IMR-90 (cell line): Measurements from ENCODE around the gene CGB7. TPM values are rescaled to one million over a fixed set of nuclear protein-coding genes. Genes with fewer than 3 reads are reported as not detected.

Experiments used
- ATAC-seq: fragments of 200-7000 bp; cut with Tn5 transposase; 2 replicates; pipeline ENCODE4 v1.9.1; 2020; ENCODE audit warnings: low read depth, mild to moderate bottlenecking, moderate library complexity
- BruUV-seq: library from RNA; stranded (reverse); fragments of 400-500 nt; replicated peaks from 2 replicates; lab custom pipeline; 2021; lab: Mats Ljungman, UMichigan
- CTCF ChIA-PET: fragments of 300-600 bp; formaldehyde crosslinking; extraction: SDS; loops from one replicate; lab custom pipeline; 2021; ENCODE audit warnings: antibody characterized with exemption; lab: Yijun Ruan, JAX
- POLR2A ChIA-PET: fragments of 300-600 bp; sonication (Branson Sonifier 250); formaldehyde crosslinking; loops from one replicate; lab custom pipeline; 2022; ENCODE audit warnings: antibody characterized with exemption; ENCODE audit not compliant: unreplicated experiment; lab: Charles Lee
- DNase-seq: peaks from one replicate; pipeline ENCODE4 v3.0.0; 2013
- H2AFZ ChIP-seq: replicated peaks from 2 replicates; pipeline ENCODE3; 2013; ENCODE audit warnings: low read length, mild to moderate bottlenecking; ENCODE audit not compliant: poor library complexity
- H2AK5ac ChIP-seq: 2 replicates; pipeline ENCODE4 v1.6.1; 2013; ENCODE audit warnings: low read depth, low read length, inconsistent platforms
- H2AK9ac ChIP-seq: replicated peaks from 2 replicates; pipeline ENCODE3; 2013; ENCODE audit warnings: mild to moderate bottlenecking, low read depth, low read length, moderate library complexity; ENCODE audit not compliant: poor library complexity
- H2BK120ac ChIP-seq: 2 replicates; pipeline ENCODE4 v1.6.1; 2013; ENCODE audit warnings: low read depth, low read length, inconsistent platforms
- H2BK15ac ChIP-seq: 3 replicates; pipeline ENCODE4 v1.6.1; 2013; ENCODE audit warnings: low read depth, low read length, inconsistent platforms
- H2BK20ac ChIP-seq: 2 replicates; pipeline ENCODE4 v1.6.1; 2013; ENCODE audit warnings: low read depth, mild to moderate bottlenecking, inconsistent platforms, low read length, moderate library complexity
- H2BK5ac ChIP-seq: 2 replicates; pipeline ENCODE4 v1.6.1; 2013; ENCODE audit warnings: mild to moderate bottlenecking, low read depth, low read length, inconsistent platforms; ENCODE audit not compliant: poor library complexity, severe bottlenecking
- H3K14ac ChIP-seq: replicated peaks from 2 replicates; pipeline ENCODE4 v1.6.1; 2013; ENCODE audit warnings: low read depth, low read length, inconsistent platforms
- H3K18ac ChIP-seq: 2 replicates; pipeline ENCODE4 v1.6.1; 2013; ENCODE audit warnings: low read depth, low read length, control low read depth
- H3K23ac ChIP-seq: 2 replicates; pipeline ENCODE4 v1.6.1; 2013; ENCODE audit warnings: low read depth, low read length, inconsistent platforms
- H3K27ac ChIP-seq: 2 replicates; pipeline ENCODE4 v1.5.1; 2013; ENCODE audit warnings: mild to moderate bottlenecking, control low read depth, low read length; ENCODE audit not compliant: insufficient read depth
- H3K27me3 ChIP-seq: 2 replicates; pipeline ENCODE4 v1.6.1; 2013; ENCODE audit warnings: low read length; ENCODE audit not compliant: control insufficient read depth, insufficient read depth
- H3K36me3 ChIP-seq: 2 replicates; pipeline ENCODE4 v1.6.1; 2013; ENCODE audit warnings: low read length, mixed read lengths; ENCODE audit not compliant: control insufficient read depth, insufficient read depth
- H3K4ac ChIP-seq: 2 replicates; pipeline ENCODE4 v1.6.1; 2013; ENCODE audit warnings: low read depth, low read length, inconsistent platforms
- H3K4me1 ChIP-seq: 2 replicates; pipeline ENCODE4 v1.6.1; 2013; ENCODE audit warnings: low read length, mixed read lengths; ENCODE audit not compliant: control insufficient read depth, insufficient read depth
- H3K4me2 ChIP-seq: 2 replicates; pipeline ENCODE4 v1.6.1; 2013; ENCODE audit warnings: low read depth, mild to moderate bottlenecking, control low read depth, low read length, moderate library complexity
- H3K4me3 ChIP-seq: 2 replicates; pipeline ENCODE4 v1.5.1; 2013; ENCODE audit warnings: low read depth, mild to moderate bottlenecking, control low read depth, low read length, moderate library complexity; ENCODE audit not compliant: insufficient read depth
- H3K56ac ChIP-seq: 2 replicates; pipeline ENCODE4 v1.6.1; 2013; ENCODE audit warnings: low read length, inconsistent platforms; ENCODE audit not compliant: insufficient read depth; ENCODE audit errors: extremely low read depth
- H3K79me1 ChIP-seq, 2 experiments: 2 replicates each; pipeline ENCODE4 v1.6.1; 2013; ENCODE audit warnings: low read length in 2 of 2, inconsistent platforms in 1 of 2, low read depth in 1 of 2
- H3K9ac ChIP-seq: 2 replicates; pipeline ENCODE4 v1.6.1; 2013; ENCODE audit warnings: low read depth, low read length, control low read depth
- H3K9me1 ChIP-seq: 2 replicates; pipeline ENCODE4 v1.6.1; 2013; ENCODE audit warnings: low read length, inconsistent platforms; ENCODE audit not compliant: insufficient read depth
- H3K9me3 ChIP-seq: 2 replicates; pipeline ENCODE4 v1.6.1; 2013; ENCODE audit warnings: low read length; ENCODE audit not compliant: control insufficient read depth, insufficient read depth
- H4K20me1 ChIP-seq: 2 replicates; pipeline ENCODE4 v1.6.1; 2013; ENCODE audit warnings: low read length, inconsistent platforms; ENCODE audit not compliant: insufficient read depth
- H4K5ac ChIP-seq: 2 replicates; pipeline ENCODE4 v1.6.1; 2013; ENCODE audit warnings: mild to moderate bottlenecking, low read depth, low read length, control low read depth
- H4K8ac ChIP-seq, 2 experiments: 2 replicates each; pipeline ENCODE4 v1.6.1; 2013; ENCODE audit warnings: low read depth in 2 of 2, low read length in 2 of 2, control low read depth in 1 of 2, inconsistent platforms in 1 of 2
- H4K91ac ChIP-seq: 2 replicates; pipeline ENCODE4 v1.6.1; 2013; ENCODE audit warnings: low read depth, low read length, inconsistent platforms; ENCODE audit not compliant: insufficient read depth
- BHLHE40 ChIP-seq: fragments of 150-350 bp; IDR thresholded peaks from 2 replicates; pipeline ENCODE4 v1.6.1; 2016; ENCODE audit warnings: mild to moderate bottlenecking, low read depth, low read length
- MAFK ChIP-seq: IDR thresholded peaks from 2 replicates; pipeline ENCODE4 v1.6.1; 2012; ENCODE audit warnings: low read depth, low read length, improper control_type of control experiment
- MAZ ChIP-seq: IDR thresholded peaks from 2 replicates; pipeline ENCODE4 v1.6.1; 2012; ENCODE audit warnings: low read depth, mild to moderate bottlenecking, low read length, improper control_type of control experiment, moderate library complexity, borderline replicate concordance
- NFE2L2 ChIP-seq: fragments of 150-350 bp; IDR thresholded peaks from 2 replicates; pipeline ENCODE4 v1.6.1; 2016; ENCODE audit warnings: low read depth, mild to moderate bottlenecking, low read length
- RAD21 ChIP-seq: IDR thresholded peaks from 2 replicates; pipeline ENCODE4 v1.6.1; 2012; ENCODE audit warnings: low read length, improper control_type of control experiment
- SMC3 ChIP-seq: fragments of 150-350 bp; IDR thresholded peaks from 2 replicates; pipeline ENCODE4 v1.6.1; 2016; ENCODE audit warnings: low read depth, mild to moderate bottlenecking, antibody characterized with exemption, low read length, moderate library complexity
- USF2 ChIP-seq: fragments of 150-350 bp; IDR thresholded peaks from 2 replicates; pipeline ENCODE4 v1.6.1; 2017; ENCODE audit warnings: mild to moderate bottlenecking, antibody characterized with exemption, low read length, low read depth
- WGBS, 2 experiments: methylation state at CpG; one replicate each; pipeline versions ENCODE4 v1.1.5 to v1.1.7; 2013; ENCODE audit warnings: missing lambda C conversion rate in 2 of 2; ENCODE audit not compliant: insufficient read length in 1 of 2; ENCODE audit errors: extremely low coverage in 2 of 2; 5-methylcytosine and 5-hydroxymethylcytosine counted together
- dilution Hi-C: fragments of 300-500 bp; cut with HindIII; formaldehyde crosslinking; loops from one replicate; pipeline ENCODE4 v1.14.3; 2018; ENCODE audit warnings: low sequenced_read_pairs; ENCODE audit not compliant: unreplicated experiment
- in situ Hi-C: fragments of 300-500 bp; cut with MboI; formaldehyde crosslinking; loops from 3 replicates; pipeline ENCODE4 v1.14.3; 2019; ENCODE audit warnings: low sequenced_read_pairs, inconsistent platforms, mixed read lengths
- intact Hi-C: fragments of 100-400 bp; cut with micrococcal nuclease; formaldehyde crosslinking; loops from 2 replicates; pipeline ENCODE4 v1.10.0; 2022
- polyA plus RNA-seq, 3 experiments: library from polyadenylated mRNA; depleted of rRNA; stranded (reverse); fragments of >200 nt; gene quantifications; 2 replicates each; pipeline ENCODE4 v1.2.3, GENCODE V29; 2012; ENCODE audit warnings: low replicate concordance in 1 of 3
- total RNA-seq: library from RNA; depleted of rRNA; stranded (reverse); fragments of >200 nt; gene quantifications from 2 replicates; pipeline ENCODE4 v1.2.3, GENCODE V29; 2012
- TF ChIP-seq, protein P1 (sequence below): conservative IDR thresholded peaks from 2 replicates; pipeline ENCODE4 v1.5.1; 2012; ENCODE audit warnings: mild to moderate bottlenecking, low read depth, low read length, improper control_type of control experiment

Gene CGB7
- total and polyA plus RNA-seq, 2 of the 4 experiments (the other 2 are of a cell fraction): 1.7 TPM; not detected in 1

GRCh38 chr19:49059053-49059452 lies 1.5 kb upstream of the CGB7 start:
- DNase-seq: no peak
- BruUV-seq: no TSS peak
- Histone ChIP-seq H2BK5ac (no peak overlapping the region), H3K4me2 (no peak overlapping the region), H2AFZ (no peak overlapping the region), H3K4ac (no peak overlapping the region), H3K9me1 (no peaks in the 10 kb centered on the region), H2BK15ac (no peak overlapping the region), H3K79me1 (peaks cover 0 to 5% of the 10 kb centered on the region in 2 experiments; a peak in 3 of 4 replicates), H3K4me1 (peaks cover 2% of the 10 kb centered on the region; the same call in 1 of the 2 replicates), H3K4me3 (no peak overlapping the region), H4K5ac (no peak overlapping the region), H3K56ac (no peak overlapping the region), H3K18ac (no peak overlapping the region), H2AK9ac (no peak overlapping the region), H3K36me3 (no peaks in the 10 kb centered on the region), H2BK20ac (no peak overlapping the region), H2AK5ac (no peak overlapping the region), H3K14ac (no peak overlapping the region), H3K27ac (no peak overlapping the region), H4K91ac (no peak overlapping the region), H3K9ac (no peak overlapping the region), H4K8ac (no peak overlapping the region), H2BK120ac (no peak overlapping the region), H3K27me3 (peaks cover 11% of the 10 kb centered on the region; the same call in 1 of the 2 replicates), H3K9me3 (no peaks in the 10 kb centered on the region), H4K20me1 (no peaks in the 10 kb centered on the region), H3K23ac (no peak overlapping the region)
- 18% methylated on average over 3 of the region's 9 CpGs; no CpG with 5 or more reads in 1 of the 2 experiments for WGBS, 2 experiments
- intact Hi-C loops: loop anchor here (5.0 kb wide), 1 partner anchor 67 kb away; the partner anchor contains the start of genes GYS1 and RUVBL2
- TF ChIP-seq NFE2L2 (no peak), USF2 (no peak), BHLHE40 (peak; percentile 43; the same call in 1 of the 2 replicates), MAFK (no peak), SMC3 (no peak), MAZ (no peak), RAD21 (no peak)
- TF ChIP-seq, protein P1, sequence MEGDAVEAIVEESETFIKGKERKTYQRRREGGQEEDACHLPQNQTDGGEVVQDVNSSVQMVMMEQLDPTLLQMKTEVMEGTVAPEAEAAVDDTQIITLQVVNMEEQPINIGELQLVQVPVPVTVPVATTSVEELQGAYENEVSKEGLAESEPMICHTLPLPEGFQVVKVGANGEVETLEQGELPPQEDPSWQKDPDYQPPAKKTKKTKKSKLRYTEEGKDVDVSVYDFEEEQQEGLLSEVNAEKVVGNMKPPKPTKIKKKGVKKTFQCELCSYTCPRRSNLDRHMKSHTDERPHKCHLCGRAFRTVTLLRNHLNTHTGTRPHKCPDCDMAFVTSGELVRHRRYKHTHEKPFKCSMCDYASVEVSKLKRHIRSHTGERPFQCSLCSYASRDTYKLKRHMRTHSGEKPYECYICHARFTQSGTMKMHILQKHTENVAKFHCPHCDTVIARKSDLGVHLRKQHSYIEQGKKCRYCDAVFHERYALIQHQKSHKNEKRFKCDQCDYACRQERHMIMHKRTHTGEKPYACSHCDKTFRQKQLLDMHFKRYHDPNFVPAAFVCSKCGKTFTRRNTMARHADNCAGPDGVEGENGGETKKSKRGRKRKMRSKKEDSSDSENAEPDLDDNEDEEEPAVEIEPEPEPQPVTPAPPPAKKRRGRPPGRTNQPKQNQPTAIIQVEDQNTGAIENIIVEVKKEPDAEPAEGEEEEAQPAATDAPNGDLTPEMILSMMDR: no peak
- no peak for ATAC-seq
- in situ Hi-C loops: no loop called here
- dilution Hi-C loops: no loop called here
- CTCF ChIA-PET: no interaction called here
- POLR2A ChIA-PET: no interaction called here
